SU-DHL-6 (cell line): Measurements from ENCODE around the gene NR1H4.

ENCODE experiments used
- EZH2phosphoT487 ChIP-seq: fragments of 200-600 bp; sonication (generic), shearing (Covaris generic); conservative IDR thresholded peaks from 2 replicates; pipeline ENCODE4 v1.6.1; 2018; ENCODE audit warnings: mild to moderate bottlenecking, antibody characterized with exemption, low read length, moderate library complexity, mixed read lengths
- TF ChIP-seq, protein P1 (sequence below): fragments of 200-600 bp; sonication (generic); IDR thresholded peaks from one replicate; pipeline ENCODE4 v1.5.1; 2017; ENCODE audit warnings: antibody characterized with exemption, mild to moderate bottlenecking, low read length, moderate library complexity; ENCODE audit not compliant: insufficient read depth, poor library complexity, severe bottlenecking

DNA sequence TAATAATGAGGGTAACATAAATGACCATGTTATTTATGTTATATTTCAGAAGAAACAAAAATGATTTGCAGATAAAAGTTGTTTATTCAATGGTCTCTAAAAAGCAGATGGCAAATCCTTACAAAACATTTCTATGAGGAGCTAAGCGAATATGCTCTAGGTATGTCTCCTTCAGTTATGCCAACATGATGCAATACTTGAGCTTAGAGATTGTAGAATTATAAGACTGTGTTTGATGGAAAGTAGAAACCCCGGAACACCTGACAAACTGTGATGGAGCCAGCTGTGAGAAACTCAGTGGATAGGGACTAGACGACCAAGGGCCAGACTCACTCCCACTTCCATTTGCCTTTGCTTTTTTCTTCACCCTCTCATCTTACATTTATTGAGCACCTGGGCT lies 17.8 kb upstream of the NR1H4 start:
- TF ChIP-seq EZH2phosphoT487 = no peak
- TF ChIP-seq, protein P1, sequence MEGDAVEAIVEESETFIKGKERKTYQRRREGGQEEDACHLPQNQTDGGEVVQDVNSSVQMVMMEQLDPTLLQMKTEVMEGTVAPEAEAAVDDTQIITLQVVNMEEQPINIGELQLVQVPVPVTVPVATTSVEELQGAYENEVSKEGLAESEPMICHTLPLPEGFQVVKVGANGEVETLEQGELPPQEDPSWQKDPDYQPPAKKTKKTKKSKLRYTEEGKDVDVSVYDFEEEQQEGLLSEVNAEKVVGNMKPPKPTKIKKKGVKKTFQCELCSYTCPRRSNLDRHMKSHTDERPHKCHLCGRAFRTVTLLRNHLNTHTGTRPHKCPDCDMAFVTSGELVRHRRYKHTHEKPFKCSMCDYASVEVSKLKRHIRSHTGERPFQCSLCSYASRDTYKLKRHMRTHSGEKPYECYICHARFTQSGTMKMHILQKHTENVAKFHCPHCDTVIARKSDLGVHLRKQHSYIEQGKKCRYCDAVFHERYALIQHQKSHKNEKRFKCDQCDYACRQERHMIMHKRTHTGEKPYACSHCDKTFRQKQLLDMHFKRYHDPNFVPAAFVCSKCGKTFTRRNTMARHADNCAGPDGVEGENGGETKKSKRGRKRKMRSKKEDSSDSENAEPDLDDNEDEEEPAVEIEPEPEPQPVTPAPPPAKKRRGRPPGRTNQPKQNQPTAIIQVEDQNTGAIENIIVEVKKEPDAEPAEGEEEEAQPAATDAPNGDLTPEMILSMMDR = no peak
